Measurements from ENCODE around the gene ANAPC5.
"Not testable (repeated sequence)": the region's sequence is repeated elsewhere in the genome, so short reads cannot be mapped to it uniquely, and the experiment has no call there.

ANAPC5 gene

DNA sequence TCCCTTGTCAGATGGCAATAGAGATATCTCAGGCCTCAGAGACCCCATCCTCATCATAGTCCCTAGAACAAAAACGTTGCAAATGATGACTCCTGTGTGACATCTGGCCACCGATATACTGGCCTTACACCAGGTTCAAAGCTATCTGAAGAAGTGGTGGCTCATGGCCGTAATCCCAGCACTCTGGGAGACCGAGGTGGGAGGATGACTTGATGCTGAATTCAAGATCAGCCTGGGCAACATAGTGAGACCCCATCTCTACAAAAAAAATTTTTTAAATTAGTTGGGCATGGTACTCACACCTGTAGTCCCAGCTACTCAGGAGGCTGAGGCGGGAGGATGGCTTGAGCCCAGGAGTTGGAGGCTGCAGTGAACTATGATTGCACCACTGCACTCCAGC lies 68.8 kb downstream of the ANAPC5 start:
- no peak for DNase-seq (ENCODE audit: low spot score)
- Histone ChIP-seq H3K4me3 (ENCODE audit: severe bottlenecking) (no peak overlapping the region), H3K9me3 (ENCODE audit: severe bottlenecking) (no peaks in the 10 kb centered on the region), H3K4me1 (ENCODE audit: insufficient read depth, poor library complexity, severe bottlenecking) (no peaks in the 10 kb centered on the region), H3K27ac (ENCODE audit: poor library complexity, severe bottlenecking) (no peak overlapping the region), H3K27me3 (ENCODE audit: insufficient read depth, poor library complexity, severe bottlenecking) (no peaks in the 10 kb centered on the region), H3K36me3 (ENCODE audit: low read depth) (peaks cover 13% of the 10 kb centered on the region)
- TF ChIP-seq, protein P1, sequence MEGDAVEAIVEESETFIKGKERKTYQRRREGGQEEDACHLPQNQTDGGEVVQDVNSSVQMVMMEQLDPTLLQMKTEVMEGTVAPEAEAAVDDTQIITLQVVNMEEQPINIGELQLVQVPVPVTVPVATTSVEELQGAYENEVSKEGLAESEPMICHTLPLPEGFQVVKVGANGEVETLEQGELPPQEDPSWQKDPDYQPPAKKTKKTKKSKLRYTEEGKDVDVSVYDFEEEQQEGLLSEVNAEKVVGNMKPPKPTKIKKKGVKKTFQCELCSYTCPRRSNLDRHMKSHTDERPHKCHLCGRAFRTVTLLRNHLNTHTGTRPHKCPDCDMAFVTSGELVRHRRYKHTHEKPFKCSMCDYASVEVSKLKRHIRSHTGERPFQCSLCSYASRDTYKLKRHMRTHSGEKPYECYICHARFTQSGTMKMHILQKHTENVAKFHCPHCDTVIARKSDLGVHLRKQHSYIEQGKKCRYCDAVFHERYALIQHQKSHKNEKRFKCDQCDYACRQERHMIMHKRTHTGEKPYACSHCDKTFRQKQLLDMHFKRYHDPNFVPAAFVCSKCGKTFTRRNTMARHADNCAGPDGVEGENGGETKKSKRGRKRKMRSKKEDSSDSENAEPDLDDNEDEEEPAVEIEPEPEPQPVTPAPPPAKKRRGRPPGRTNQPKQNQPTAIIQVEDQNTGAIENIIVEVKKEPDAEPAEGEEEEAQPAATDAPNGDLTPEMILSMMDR (IDR thresholded peaks at IDR 0.05; ENCODE audit: poor library complexity, severe bottlenecking), result no peak
- no peak for ATAC-seq (ENCODE audit: low read depth)

DNA sequence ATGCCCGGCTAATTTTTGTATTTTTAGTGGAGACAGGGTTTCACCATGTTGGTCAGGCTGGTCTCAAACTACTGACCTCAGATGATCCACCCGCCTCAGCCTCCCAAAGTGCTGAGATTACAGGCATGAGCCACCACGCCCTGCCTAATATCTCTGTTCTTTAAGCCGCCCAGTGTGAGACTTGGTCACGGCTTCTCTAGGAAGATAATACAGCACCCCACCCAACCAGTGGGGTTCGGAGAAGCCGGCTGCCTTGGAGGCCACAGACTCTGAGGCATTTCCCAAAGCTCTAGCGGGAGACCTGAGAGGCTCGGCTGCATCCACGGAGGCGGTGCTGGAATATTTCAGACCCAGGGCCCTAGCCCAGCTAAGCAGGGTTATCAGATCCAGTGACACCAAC lies 69.3 kb downstream of the ANAPC5 start:
- not testable (repeated sequence) for H3K4me3 ChIP-seq (ENCODE audit: severe bottlenecking); ATAC-seq (ENCODE audit: low read depth); H3K9me3 ChIP-seq (ENCODE audit: severe bottlenecking); DNase-seq (ENCODE audit: low spot score); H3K4me1 ChIP-seq (ENCODE audit: insufficient read depth, poor library complexity, severe bottlenecking); H3K27ac ChIP-seq (ENCODE audit: poor library complexity, severe bottlenecking); H3K27me3 ChIP-seq (ENCODE audit: insufficient read depth, poor library complexity, severe bottlenecking)
- H3K36me3 ChIP-seq (ENCODE audit: low read depth), result peaks cover 13% of the 10 kb centered on the region

- TF ChIP-seq, protein P1 (IDR thresholded peaks at IDR 0.05; ENCODE audit: poor library complexity, severe bottlenecking), result no peak
- Histone ChIP-seq H3K4me1 (ENCODE audit: insufficient read depth, poor library complexity, severe bottlenecking) (peaks cover 2% of the 10 kb centered on the region), H3K36me3 (ENCODE audit: low read depth) (peaks cover 13% of the 10 kb centered on the region), H3K9me3 (ENCODE audit: severe bottlenecking) (no peaks in the 10 kb centered on the region), H3K27ac (ENCODE audit: poor library complexity, severe bottlenecking) (no peak overlapping the region), H3K4me3 (ENCODE audit: severe bottlenecking) (no peak overlapping the region), H3K27me3 (ENCODE audit: insufficient read depth, poor library complexity, severe bottlenecking) (no peaks in the 10 kb centered on the region)
- DNase-seq (ENCODE audit: low spot score) (no peak), ATAC-seq (ENCODE audit: low read depth) (no peak)
Observed at GRCh38 chr12:121282072-121282742, 70.0 kb downstream of the ANAPC5 start.

GRCh38 chr12:121281116-121281515 lies 71.1 kb downstream of the ANAPC5 start:
- DNase-seq (ENCODE audit: low spot score); H3K4me1 ChIP-seq (ENCODE audit: insufficient read depth, poor library complexity, severe bottlenecking); H3K9me3 ChIP-seq (ENCODE audit: severe bottlenecking); H3K27me3 ChIP-seq (ENCODE audit: insufficient read depth, poor library complexity, severe bottlenecking); H3K4me3 ChIP-seq (ENCODE audit: severe bottlenecking); H3K27ac ChIP-seq (ENCODE audit: poor library complexity, severe bottlenecking); ATAC-seq (ENCODE audit: low read depth): not testable (repeated sequence)
- peaks cover 13% of the 10 kb centered on the region for H3K36me3 ChIP-seq (ENCODE audit: low read depth)

DNA sequence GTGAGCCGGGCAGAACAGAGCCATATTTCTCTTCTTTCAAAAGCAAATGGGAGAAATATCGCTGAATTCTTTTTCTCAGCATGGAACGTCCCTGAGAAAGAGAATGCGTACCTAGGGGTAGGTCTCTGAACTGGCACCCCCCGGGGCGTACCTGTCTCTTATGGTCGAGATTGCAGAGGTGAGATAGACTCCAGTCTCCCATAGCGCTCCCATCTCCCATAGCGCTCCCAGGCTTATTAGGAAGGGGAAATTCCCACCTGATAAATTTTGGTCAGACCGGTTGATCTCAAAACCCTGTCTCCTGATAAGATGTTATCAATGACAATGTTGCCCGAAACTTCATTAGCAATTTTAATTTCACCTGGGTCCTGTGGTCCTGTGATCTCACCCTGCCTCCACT lies 71.7 kb downstream of the ANAPC5 start:
- not testable (repeated sequence) for H3K9me3 ChIP-seq (ENCODE audit: severe bottlenecking); H3K27me3 ChIP-seq (ENCODE audit: insufficient read depth, poor library complexity, severe bottlenecking); DNase-seq (ENCODE audit: low spot score); H3K4me1 ChIP-seq (ENCODE audit: insufficient read depth, poor library complexity, severe bottlenecking); H3K4me3 ChIP-seq (ENCODE audit: severe bottlenecking); H3K27ac ChIP-seq (ENCODE audit: poor library complexity, severe bottlenecking); ATAC-seq (ENCODE audit: low read depth)
- peaks cover 17% of the 10 kb centered on the region for H3K36me3 ChIP-seq (ENCODE audit: low read depth)

DNA sequence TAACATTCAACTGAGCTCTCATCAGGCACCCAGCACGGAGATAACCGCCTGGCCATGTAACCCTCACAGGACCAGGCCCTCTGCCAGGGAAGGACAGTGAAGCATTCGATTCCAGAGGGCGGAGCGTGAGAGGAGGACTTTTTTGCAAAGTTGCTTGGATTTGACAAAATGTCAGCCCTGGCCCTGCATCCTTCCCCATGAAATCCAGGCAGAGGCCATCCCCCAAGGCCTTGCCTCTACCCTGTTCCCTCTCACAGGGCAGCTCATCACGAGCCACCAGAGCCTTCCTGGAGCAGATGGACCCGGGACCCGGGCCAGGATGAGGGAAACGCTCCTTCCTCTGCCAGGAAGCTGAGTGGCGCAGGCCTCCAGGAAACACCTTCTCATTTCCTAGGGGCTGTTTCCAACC lies 72.7 kb downstream of the ANAPC5 start:
- Histone ChIP-seq H3K36me3 (ENCODE audit: low read depth) (peaks cover 18% of the 10 kb centered on the region), H3K27me3 (ENCODE audit: insufficient read depth, poor library complexity, severe bottlenecking) (no peaks in the 10 kb centered on the region), H3K27ac (ENCODE audit: poor library complexity, severe bottlenecking) (no peak overlapping the region), H3K9me3 (ENCODE audit: severe bottlenecking) (no peaks in the 10 kb centered on the region), H3K4me3 (ENCODE audit: severe bottlenecking) (no peak overlapping the region), H3K4me1 (ENCODE audit: insufficient read depth, poor library complexity, severe bottlenecking) (peaks cover 3% of the 10 kb centered on the region)
- TF ChIP-seq, protein P1 (IDR thresholded peaks at IDR 0.05; ENCODE audit: poor library complexity, severe bottlenecking), result no peak
- ATAC-seq (ENCODE audit: low read depth) (no peak), DNase-seq (ENCODE audit: low spot score) (no peak)

Data from RWPE2 (cell line).